ENCODE data around the gene CYFIP1. TPM values are rescaled to one million over a fixed set of nuclear protein-coding genes. Genes with fewer than 3 reads are reported as not detected.

Gene CYFIP1
- total RNA-seq, 1 experiment from 2014 or later = 112 TPM

GRCh38 chr15:22902981-22903380 is 77.2 kb downstream of the CYFIP1 start:
- no peak overlapping the region for H3K27ac ChIP-seq (ENCODE audit: low read depth, low read length, poor library complexity, severe bottlenecking)
- H3K27me3 ChIP-seq (replicated peaks; ENCODE audit: insufficient read depth, low read depth, low read length, poor library complexity) = no peaks in the 10 kb centered on the region
- TF ChIP-seq, protein P1, sequence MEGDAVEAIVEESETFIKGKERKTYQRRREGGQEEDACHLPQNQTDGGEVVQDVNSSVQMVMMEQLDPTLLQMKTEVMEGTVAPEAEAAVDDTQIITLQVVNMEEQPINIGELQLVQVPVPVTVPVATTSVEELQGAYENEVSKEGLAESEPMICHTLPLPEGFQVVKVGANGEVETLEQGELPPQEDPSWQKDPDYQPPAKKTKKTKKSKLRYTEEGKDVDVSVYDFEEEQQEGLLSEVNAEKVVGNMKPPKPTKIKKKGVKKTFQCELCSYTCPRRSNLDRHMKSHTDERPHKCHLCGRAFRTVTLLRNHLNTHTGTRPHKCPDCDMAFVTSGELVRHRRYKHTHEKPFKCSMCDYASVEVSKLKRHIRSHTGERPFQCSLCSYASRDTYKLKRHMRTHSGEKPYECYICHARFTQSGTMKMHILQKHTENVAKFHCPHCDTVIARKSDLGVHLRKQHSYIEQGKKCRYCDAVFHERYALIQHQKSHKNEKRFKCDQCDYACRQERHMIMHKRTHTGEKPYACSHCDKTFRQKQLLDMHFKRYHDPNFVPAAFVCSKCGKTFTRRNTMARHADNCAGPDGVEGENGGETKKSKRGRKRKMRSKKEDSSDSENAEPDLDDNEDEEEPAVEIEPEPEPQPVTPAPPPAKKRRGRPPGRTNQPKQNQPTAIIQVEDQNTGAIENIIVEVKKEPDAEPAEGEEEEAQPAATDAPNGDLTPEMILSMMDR (conservative IDR thresholded peaks at IDR 0.05; ENCODE audit: low read depth, low read length) = no peak
- no peak for TF ChIP-seq EZH2 (IDR thresholded peaks at IDR 0.05; ENCODE audit: borderline replicate concordance, low read depth, low read length, poor library complexity, severe bottlenecking)
- ChIA-PET CTCF (no interaction called here), POLR2A (ENCODE audit: low non-redundant PET) (no interaction called here)
- H3K4me3 ChIP-seq (ENCODE audit: low read depth, low read length, poor library complexity, severe bottlenecking) = no peak overlapping the region
- no peak for DNase-seq (ENCODE audit: low spot score)
- intact Hi-C loops (cut with micrococcal nuclease; ENCODE audit: unreplicated experiment) = no loop called here
- no peaks in the 10 kb centered on the region for H3K4me1 ChIP-seq (ENCODE audit: insufficient read depth, low read length, poor library complexity, severe bottlenecking)
- no TSS peak for BruUV-seq (replicated peaks)
- H3K9me3 ChIP-seq (ENCODE audit: low read depth, low read length, poor library complexity, severe bottlenecking) = no peaks in the 10 kb centered on the region
- H3K36me3 ChIP-seq (ENCODE audit: insufficient read depth, low read length, poor library complexity, severe bottlenecking) = peaks cover 18% of the 10 kb centered on the region

GRCh38 chr15:22902578-22902977 is 77.6 kb downstream of the CYFIP1 start:
- intact Hi-C loops (cut with micrococcal nuclease; ENCODE audit: unreplicated experiment) = no loop called here
- BruUV-seq (replicated peaks) = no TSS peak
- H3K4me3 ChIP-seq (ENCODE audit: low read depth, low read length, poor library complexity, severe bottlenecking) = no peak overlapping the region
- no peak for DNase-seq (ENCODE audit: low spot score)
- ChIA-PET CTCF (no interaction called here), POLR2A (ENCODE audit: low non-redundant PET) (no interaction called here)
- peaks cover 14% of the 10 kb centered on the region for H3K36me3 ChIP-seq (ENCODE audit: insufficient read depth, low read length, poor library complexity, severe bottlenecking)
- no peak overlapping the region for H3K27ac ChIP-seq (ENCODE audit: low read depth, low read length, poor library complexity, severe bottlenecking)
- no peaks in the 10 kb centered on the region for H3K27me3 ChIP-seq (replicated peaks; ENCODE audit: insufficient read depth, low read depth, low read length, poor library complexity)
- no peak for TF ChIP-seq EZH2 (IDR thresholded peaks at IDR 0.05; ENCODE audit: borderline replicate concordance, low read depth, low read length, poor library complexity, severe bottlenecking)
- TF ChIP-seq, protein P1 (conservative IDR thresholded peaks at IDR 0.05; ENCODE audit: low read depth, low read length) = no peak
- H3K4me1 ChIP-seq (ENCODE audit: insufficient read depth, low read length, poor library complexity, severe bottlenecking) = no peaks in the 10 kb centered on the region
- no peaks in the 10 kb centered on the region for H3K9me3 ChIP-seq (ENCODE audit: low read depth, low read length, poor library complexity, severe bottlenecking)

GRCh38 chr15:22902046-22902445 is 78.1 kb downstream of the CYFIP1 start:
- ChIA-PET CTCF (no interaction called here), POLR2A (ENCODE audit: low non-redundant PET) (no interaction called here)
- Histone ChIP-seq H3K4me1 (ENCODE audit: insufficient read depth, low read length, poor library complexity, severe bottlenecking) (no peaks in the 10 kb centered on the region), H3K27me3 (replicated peaks; ENCODE audit: insufficient read depth, low read depth, low read length, poor library complexity) (no peaks in the 10 kb centered on the region), H3K9me3 (ENCODE audit: low read depth, low read length, poor library complexity, severe bottlenecking) (no peaks in the 10 kb centered on the region), H3K36me3 (ENCODE audit: insufficient read depth, low read length, poor library complexity, severe bottlenecking) (peaks cover 9% of the 10 kb centered on the region), H3K4me3 (ENCODE audit: low read depth, low read length, poor library complexity, severe bottlenecking) (no peak overlapping the region), H3K27ac (ENCODE audit: low read depth, low read length, poor library complexity, severe bottlenecking) (no peak overlapping the region)
- no peak for DNase-seq (ENCODE audit: low spot score)
- intact Hi-C loops (cut with micrococcal nuclease; ENCODE audit: unreplicated experiment) = no loop called here
- no TSS peak for BruUV-seq (replicated peaks)
- TF ChIP-seq, protein P1 (conservative IDR thresholded peaks at IDR 0.05; ENCODE audit: low read depth, low read length) = no peak
- no peak for TF ChIP-seq EZH2 (IDR thresholded peaks at IDR 0.05; ENCODE audit: borderline replicate concordance, low read depth, low read length, poor library complexity, severe bottlenecking)
